Measurements from ENCODE around the gene LMX1B.

DNA sequence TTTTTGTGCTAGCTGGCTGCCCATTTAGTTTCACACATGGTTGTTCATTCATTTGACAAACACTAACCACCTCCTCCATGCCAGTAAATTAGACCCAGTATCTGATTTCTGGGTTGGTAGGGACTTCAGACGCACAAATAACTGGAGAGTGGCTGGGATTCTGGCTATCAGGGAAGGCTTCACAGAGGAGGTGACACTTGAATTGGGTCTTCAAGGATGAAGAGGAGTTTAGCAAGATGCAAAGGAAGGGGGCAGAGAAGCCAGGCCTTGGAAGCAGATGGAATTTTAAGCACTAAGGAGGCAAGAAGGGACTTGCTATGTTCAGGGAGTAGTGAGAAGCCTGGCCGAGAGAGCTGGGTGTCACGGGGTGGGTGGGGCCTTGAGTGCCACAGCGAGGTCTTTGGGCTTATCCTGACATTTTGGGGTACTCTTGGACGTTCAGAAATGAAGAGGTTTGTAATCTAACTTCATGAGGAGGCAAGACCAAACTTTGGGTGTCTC, 71.3 kb downstream of the LMX1B start:
- TF ChIP-seq, protein P1, sequence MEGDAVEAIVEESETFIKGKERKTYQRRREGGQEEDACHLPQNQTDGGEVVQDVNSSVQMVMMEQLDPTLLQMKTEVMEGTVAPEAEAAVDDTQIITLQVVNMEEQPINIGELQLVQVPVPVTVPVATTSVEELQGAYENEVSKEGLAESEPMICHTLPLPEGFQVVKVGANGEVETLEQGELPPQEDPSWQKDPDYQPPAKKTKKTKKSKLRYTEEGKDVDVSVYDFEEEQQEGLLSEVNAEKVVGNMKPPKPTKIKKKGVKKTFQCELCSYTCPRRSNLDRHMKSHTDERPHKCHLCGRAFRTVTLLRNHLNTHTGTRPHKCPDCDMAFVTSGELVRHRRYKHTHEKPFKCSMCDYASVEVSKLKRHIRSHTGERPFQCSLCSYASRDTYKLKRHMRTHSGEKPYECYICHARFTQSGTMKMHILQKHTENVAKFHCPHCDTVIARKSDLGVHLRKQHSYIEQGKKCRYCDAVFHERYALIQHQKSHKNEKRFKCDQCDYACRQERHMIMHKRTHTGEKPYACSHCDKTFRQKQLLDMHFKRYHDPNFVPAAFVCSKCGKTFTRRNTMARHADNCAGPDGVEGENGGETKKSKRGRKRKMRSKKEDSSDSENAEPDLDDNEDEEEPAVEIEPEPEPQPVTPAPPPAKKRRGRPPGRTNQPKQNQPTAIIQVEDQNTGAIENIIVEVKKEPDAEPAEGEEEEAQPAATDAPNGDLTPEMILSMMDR (conservative IDR thresholded peaks at IDR 0.05 in 1 of 2, IDR thresholded peaks at IDR 0.05 in 1 of 2; ENCODE audit: low read depth in 1 of 2, low read length in 2 of 2), result no peak
- no peak for TF ChIP-seq EZH2 (IDR thresholded peaks at IDR 0.05; ENCODE audit: low read length, missing control alignments)
